Measurements from ENCODE around the gene UGGT1.

The UGGT1 gene

DNA sequence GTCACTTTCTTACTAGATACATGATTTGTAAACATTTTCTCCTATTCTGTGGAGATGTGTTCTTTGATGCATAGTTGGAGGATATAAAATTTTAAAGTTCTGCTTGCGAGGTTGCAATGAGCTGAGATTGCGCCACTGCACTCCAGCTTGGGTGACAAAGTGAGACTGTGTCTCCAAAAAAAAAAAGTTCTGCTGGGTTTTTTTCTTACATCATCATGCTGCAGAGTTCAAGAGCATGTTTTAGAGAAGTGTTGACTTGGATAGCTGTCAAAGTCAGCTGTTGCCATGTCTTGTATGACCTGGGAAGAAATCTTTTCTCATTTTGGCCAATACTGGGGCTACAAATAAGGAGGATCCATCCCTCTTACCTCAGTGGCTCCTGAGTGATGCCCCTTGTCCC is 71.3 kb downstream of the UGGT1 start:
- no peak overlapping the region for H3K4me2 ChIP-seq (ENCODE audit: low read depth, low read length, poor library complexity, severe bottlenecking)
- H3F3A ChIP-seq (ENCODE audit: insufficient read depth): peaks cover 16% of the 10 kb centered on the region
- no peak overlapping the region for H3K4me3 ChIP-seq (ENCODE audit: insufficient read depth, low read length, poor library complexity, severe bottlenecking)
- H2AFZ ChIP-seq (ENCODE audit: low read depth, low read length, severe bottlenecking): no peak overlapping the region
- no peak overlapping the region for H3K27ac ChIP-seq (ENCODE audit: low read depth, low read length)
- peaks cover 14% of the 10 kb centered on the region for H3K79me2 ChIP-seq (ENCODE audit: insufficient read depth, low read length)
- H4K20me1 ChIP-seq (ENCODE audit: low read depth, low read length): no peaks in the 10 kb centered on the region
- TF ChIP-seq CTCF (IDR thresholded peaks at IDR 0.05; ENCODE audit: insufficient read depth, low read length, poor library complexity, severe bottlenecking) (no peak), EZH2phosphoT487 (conservative IDR thresholded peaks at IDR 0.05; ENCODE audit: low read length) (no peak)
- H3K9me3 ChIP-seq (ENCODE audit: insufficient read depth, low read length): no peaks in the 10 kb centered on the region
- H3K36me3 ChIP-seq (ENCODE audit: low read length): peaks cover 69% of the 10 kb centered on the region
- H3K9ac ChIP-seq (ENCODE audit: low read length): no peak overlapping the region
- no peaks in the 10 kb centered on the region for H3K9me2 ChIP-seq (replicated peaks; ENCODE audit: insufficient read depth, low read length)
- no peaks in the 10 kb centered on the region for H3K27me3 ChIP-seq (ENCODE audit: low read length)

- H3K9me2 ChIP-seq (replicated peaks; ENCODE audit: insufficient read depth, low read length): no peaks in the 10 kb centered on the region
- H3K36me3 ChIP-seq (ENCODE audit: low read length): peaks cover 64% of the 10 kb centered on the region
- peaks cover 8% of the 10 kb centered on the region; the same call in 1 of the 2 replicates for H3K79me2 ChIP-seq (ENCODE audit: insufficient read depth, low read length)
- no peak overlapping the region for H3K4me3 ChIP-seq (ENCODE audit: insufficient read depth, low read length, poor library complexity, severe bottlenecking)
- H3K27me3 ChIP-seq (ENCODE audit: low read length): no peaks in the 10 kb centered on the region
- H4K20me1 ChIP-seq (ENCODE audit: low read depth, low read length): no peaks in the 10 kb centered on the region
- no peak overlapping the region for H2AFZ ChIP-seq (ENCODE audit: low read depth, low read length, severe bottlenecking)
- TF ChIP-seq CTCF (IDR thresholded peaks at IDR 0.05; ENCODE audit: insufficient read depth, low read length, poor library complexity, severe bottlenecking): no peak
- no peak for TF ChIP-seq EZH2phosphoT487 (conservative IDR thresholded peaks at IDR 0.05; ENCODE audit: low read length)
- no peak overlapping the region for H3K9ac ChIP-seq (ENCODE audit: low read length)
- H3K27ac ChIP-seq (ENCODE audit: low read depth, low read length): no peak overlapping the region
- H3K4me2 ChIP-seq (ENCODE audit: low read depth, low read length, poor library complexity, severe bottlenecking): no peak overlapping the region
- H3K9me3 ChIP-seq (ENCODE audit: insufficient read depth, low read length): no peaks in the 10 kb centered on the region
- H3F3A ChIP-seq (ENCODE audit: insufficient read depth): 0 out of 2 replicates have a peak, but pooled peaks cover 7% of the 10 kb centered on the region
These were observed 73.3 kb downstream of the UGGT1 start for GRCh38 chr2:128164311-128164710.

- TF ChIP-seq CTCF (IDR thresholded peaks at IDR 0.05; ENCODE audit: insufficient read depth, low read length, poor library complexity, severe bottlenecking) (no peak), EZH2phosphoT487 (conservative IDR thresholded peaks at IDR 0.05; ENCODE audit: low read length) (no peak)
- H3K27me3 ChIP-seq (ENCODE audit: low read length): no peaks in the 10 kb centered on the region
- H3K79me2 ChIP-seq (ENCODE audit: insufficient read depth, low read length): peaks cover 8% of the 10 kb centered on the region; the same call in 1 of the 2 replicates
- H3K9ac ChIP-seq (ENCODE audit: low read length): no peak overlapping the region
- no peak overlapping the region for H3K4me2 ChIP-seq (ENCODE audit: low read depth, low read length, poor library complexity, severe bottlenecking)
- no peak overlapping the region for H3K4me3 ChIP-seq (ENCODE audit: insufficient read depth, low read length, poor library complexity, severe bottlenecking)
- no peaks in the 10 kb centered on the region for H3K9me2 ChIP-seq (replicated peaks; ENCODE audit: insufficient read depth, low read length)
- H4K20me1 ChIP-seq (ENCODE audit: low read depth, low read length): no peaks in the 10 kb centered on the region
- no peaks in the 10 kb centered on the region for H3K9me3 ChIP-seq (ENCODE audit: insufficient read depth, low read length)
- H3F3A ChIP-seq (ENCODE audit: insufficient read depth): no peaks in the 10 kb centered on the region
- H2AFZ ChIP-seq (ENCODE audit: low read depth, low read length, severe bottlenecking): no peak overlapping the region
- H3K27ac ChIP-seq (ENCODE audit: low read depth, low read length): no peak overlapping the region
- peaks cover 60% of the 10 kb centered on the region for H3K36me3 ChIP-seq (ENCODE audit: low read length)
These were observed 75.8 kb downstream of the UGGT1 start for GRCh38 chr2:128166746-128167353.

Measured in SU-DHL-6 (cell line).